Activated CD4-positive, alpha-beta T cell treated with anti-CD3 and anti-CD28 coated beads for 48 hours (primary cell): ENCODE results near the gene PDE6H.

ENCODE experiments used
- DNase-seq: peaks from one replicate; pipeline ENCODE4 v3.0.0-alpha.2; 2020

Gene PDE6H

DNA sequence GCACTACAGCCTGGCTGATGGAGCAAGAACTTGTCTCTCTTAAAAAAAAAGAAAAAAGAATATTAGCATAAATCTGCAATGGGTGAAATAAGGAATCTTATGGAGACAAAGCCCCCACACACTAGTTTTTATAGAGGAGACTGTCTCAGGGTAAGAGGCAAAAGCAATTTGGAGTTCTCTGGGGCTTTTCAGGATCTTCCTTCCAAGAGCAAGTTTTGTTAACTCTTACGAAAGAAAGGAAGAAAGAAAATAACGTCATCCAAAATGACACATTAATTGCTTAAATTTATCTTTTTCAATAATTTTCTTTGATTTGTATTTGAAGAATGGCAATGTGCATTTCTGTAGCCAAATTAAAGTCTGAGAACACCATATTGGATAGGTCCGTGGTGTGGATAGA is 3.8 kb downstream of the PDE6H start:
- no peak for DNase-seq

DNA sequence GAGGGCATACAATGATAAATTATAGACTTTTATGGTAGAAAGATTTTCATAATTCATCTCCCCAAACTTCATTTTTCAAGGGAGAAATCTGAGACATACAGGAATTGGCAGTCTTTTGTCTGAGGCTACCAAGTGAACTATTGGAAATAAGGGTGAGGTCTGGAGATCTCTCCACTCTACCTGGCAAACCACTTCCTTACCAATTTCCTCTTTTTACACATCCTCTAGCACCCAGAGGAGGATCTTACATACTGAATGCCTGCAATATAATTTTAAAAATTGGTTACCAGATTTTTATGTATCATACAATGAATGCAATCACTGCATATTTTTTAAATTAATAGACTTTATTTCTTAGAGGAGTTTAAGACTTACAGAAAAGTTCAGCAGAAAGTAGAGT is 6.6 kb downstream of the PDE6H start:
- DNase-seq: no peak

DNA sequence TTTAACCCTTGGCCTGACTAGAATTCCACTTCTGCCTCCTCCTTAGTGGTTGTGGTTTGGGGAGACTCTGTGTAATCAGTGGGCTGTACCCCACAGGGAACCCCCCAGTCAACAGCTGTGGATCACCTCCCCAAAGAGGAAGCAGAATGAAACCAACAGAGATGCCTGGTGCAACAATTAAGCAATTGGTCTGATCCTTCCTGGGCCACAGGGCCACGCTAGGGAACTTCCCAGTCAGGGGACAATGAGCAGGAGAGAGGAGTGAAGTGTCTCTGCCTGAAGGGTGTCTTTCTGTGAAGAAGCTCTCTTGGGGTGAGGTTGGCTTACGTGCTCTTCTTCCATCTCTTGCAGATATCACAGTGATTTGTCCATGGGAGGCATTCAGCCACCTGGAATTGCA is 8.2 kb downstream of the PDE6H start:
- no peak for DNase-seq

DNA sequence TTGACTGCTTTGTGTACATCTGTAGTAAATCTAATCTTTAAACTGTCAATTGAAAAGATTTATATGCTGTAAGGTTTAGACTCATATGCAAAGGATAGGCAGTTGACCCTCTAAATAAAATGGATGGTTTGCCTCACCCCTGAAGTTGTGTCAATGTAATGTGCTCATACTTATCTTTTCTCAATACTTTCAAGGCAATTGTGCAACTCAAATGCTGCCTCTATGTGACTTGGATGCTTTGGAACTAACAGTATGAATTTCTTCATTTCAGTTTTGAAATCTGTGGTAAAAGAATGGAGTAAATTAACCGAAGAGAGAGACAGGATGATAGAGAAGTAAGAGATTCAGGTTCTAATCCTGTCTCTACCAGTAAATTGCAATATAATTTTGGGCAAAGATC is 9.7 kb downstream of the PDE6H start:
- DNase-seq: no peak

DNA sequence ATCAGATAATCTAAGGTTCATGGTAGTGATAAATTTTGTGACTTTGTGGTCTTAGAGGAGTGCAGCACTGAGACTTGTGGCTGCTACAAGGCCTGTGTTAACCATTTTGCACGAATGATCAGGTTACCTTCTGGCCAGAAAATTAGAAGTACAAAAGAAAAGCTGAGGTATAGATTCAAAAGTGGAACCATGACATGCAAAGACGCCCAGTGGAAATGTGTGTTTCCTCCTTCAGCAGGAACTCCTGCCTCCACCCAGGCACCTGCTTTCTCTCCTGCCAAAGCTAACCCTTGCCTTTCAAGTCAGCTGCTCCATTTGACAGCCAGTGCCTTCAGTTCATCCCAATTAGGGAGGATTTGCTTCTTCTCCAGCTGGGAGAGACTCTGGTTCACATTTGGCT is 10.1 kb downstream of the PDE6H start:
- no peak for DNase-seq

DNA sequence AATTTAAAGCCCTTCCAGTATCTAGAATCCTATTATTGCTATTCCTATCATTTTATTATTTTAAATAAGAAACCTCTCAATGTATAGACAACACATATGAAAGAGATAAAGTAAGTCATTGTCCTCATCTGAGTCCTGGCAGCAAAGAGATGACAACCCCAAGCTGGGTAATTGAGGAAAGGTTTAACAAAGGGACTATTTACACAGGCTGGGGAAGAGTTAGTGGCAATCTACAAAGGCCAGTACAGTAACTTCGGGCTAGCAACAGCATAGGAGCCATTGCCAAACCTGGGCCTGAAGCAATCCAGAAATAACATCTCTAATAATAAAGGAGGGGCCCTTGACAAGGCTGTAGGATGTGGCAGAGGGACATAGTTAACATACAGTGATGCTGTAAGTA is 11.2 kb downstream of the PDE6H start:
- no peak for DNase-seq

DNA sequence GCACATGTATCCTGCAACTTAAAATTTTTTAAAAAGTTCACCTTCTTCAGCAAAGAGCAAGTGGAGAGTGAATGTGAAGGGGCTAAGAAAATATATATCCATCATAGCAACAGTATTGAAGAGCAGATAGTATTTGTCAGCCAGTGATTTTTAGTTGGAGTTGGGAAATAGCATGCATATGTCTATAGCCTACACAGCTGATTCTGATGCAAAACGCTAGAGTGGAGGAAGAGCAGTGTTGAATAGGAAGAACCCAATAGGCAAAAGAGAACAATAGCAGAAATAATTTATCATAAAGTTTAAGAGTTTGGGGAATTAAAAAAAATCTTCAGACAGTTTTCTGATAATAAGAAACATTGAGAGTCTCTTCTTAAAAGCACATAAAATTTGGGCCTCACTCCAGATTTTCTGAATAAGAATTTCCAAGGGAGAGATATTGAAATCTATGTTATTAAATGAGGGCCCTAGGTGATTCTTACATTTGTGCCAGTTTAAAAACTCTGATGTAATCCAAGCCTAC is 12.0 kb downstream of the PDE6H start:
- no peak for DNase-seq

DNA sequence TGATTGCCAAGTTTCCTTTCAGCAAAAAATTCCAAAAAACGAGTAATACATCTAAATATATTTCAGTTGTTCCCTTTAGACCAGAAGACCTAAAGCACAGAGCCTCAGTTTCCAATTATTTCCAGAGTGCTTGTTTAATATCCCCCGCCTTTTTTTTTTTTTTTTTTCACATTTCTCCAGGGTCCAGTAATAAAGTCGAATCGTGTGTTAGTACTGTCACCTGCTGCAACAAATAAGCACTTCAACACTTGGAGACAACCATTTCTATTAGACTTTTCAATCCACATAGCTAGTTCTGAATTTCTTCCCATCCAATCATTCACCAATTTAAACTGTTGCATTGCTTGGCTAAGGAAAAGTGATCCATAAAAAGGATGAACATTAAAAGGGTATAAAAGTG is 13.6 kb downstream of the PDE6H start:
- no peak for DNase-seq

DNA sequence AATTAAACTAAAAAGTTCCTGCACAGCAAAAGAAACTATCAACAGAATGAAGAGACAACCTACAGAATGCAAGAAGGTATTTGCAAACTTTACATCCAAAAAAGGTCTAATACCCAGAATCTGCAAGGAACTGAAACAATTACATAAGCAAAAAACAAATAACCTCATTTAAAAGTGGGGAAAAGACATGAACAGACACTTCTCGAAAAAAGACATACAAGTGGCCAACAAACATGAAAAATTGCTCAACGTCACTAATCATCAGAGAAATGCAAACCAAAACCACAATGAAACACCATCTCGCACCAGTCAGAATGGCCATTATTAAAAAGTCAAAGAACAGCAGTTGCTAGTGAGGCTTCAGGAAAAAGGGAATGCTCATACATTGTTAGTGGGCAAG is 15.2 kb downstream of the PDE6H start:
- no peak for DNase-seq

DNA sequence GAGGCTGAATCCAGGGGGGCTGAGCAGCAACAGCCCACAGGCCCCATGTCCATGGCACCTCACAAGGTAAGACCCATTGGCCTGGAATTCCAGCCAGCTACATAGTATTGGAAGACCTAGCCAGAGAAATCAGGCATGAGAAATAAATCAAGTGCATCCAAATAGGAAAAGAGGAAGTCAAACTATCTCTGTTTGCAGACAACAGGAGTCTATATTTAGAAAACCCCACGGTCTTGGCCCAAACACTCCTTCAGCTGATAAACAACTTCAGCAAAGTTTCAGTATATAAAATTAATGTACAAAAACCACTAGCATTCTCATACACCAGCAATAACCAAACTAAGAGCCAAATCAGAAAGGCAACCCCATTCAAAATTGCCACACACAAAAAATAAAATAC is 16.9 kb downstream of the PDE6H start:
- no peak for DNase-seq

DNA sequence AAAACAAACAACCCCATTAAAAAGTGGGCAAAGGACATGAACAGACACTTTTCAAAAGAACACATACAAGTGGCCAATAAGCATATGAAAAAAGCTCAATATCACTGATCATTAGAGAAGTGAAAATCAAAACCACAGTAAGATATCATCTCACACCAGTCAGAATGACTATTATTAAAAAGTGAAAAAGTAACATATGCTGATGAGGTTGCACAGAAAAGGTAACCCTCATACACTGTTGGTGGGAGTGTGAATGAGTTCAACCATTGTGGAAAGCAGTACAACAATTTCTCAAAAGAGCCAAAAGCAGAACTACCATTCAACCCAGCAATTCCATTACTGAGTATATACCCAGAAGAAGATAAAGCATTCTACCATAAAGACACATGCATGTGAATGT is 18.2 kb downstream of the PDE6H start:
- DNase-seq: no peak

DNA sequence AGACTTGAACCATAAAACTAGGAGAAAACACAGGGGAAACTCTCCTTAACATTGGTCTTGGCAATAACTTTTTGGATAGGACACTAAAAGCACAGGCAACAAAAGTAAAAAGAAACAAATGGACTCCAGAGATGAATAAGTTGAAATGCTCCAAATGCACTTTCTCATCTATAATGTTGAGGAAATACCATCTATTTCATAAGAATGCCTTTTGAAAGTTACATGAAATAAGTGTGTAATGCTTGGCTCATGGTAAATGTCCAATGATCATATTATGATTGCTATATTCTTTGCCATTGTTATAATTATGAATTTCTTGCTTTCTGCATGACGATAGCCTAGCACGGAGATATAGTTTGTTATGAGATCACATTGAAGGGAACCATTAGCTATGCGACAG is 19.8 kb downstream of the PDE6H start:
- DNase-seq: no peak

DNA sequence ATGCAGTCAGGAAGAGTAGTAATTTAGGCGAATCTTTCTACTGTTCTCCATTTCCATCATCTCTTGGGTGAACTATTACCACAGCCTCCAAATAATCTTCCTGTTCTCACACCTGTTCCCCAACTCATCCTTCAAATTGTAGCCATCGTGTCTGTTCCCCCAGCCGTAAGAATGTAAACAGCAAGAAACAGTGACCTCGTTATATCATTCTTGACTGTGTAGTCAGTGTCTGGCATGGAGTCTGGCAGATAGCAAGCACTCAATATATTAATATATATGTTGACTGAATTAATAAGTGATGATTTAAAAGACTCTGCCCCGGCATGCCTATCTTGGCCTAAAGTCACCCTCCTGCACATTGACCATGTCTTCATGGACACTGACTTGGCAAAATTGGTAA is 20.3 kb downstream of the PDE6H start:
- no peak for DNase-seq

DNA sequence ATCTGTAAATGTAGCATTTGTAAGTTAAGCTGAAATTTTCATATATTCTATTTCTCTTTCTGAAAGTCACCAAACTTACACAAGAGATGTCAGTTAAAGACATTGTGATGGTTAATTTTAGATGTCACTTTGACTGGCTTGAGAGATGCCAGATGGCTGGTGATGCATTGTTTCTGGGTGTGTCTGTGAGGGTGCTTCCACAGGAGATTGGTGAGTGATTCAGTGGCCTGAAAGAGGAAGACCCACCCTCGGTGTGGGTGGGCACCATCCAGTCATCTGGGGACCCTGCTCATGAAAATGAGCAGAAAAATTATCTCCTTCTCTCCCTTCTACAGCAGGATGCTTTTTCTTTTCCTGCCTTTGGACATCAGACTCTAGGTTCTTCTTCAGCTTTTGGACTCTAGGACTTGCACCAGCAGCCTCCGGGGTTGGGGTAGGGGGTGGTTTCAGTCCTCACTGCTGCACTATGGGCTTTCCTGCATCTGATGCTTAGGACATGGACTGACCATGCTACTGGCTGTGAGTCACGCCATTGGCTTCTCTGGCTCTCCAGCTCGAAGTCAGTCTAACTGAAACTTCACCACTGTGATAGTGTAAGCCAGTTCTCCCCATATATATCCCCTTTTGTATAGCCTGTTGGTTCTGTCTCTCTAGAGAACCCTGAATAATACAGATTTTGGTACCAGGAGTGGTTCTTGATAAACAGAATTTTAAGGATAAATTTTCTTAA is 20.9 kb downstream of the PDE6H start:
- DNase-seq: peak; percentile 37

DNA sequence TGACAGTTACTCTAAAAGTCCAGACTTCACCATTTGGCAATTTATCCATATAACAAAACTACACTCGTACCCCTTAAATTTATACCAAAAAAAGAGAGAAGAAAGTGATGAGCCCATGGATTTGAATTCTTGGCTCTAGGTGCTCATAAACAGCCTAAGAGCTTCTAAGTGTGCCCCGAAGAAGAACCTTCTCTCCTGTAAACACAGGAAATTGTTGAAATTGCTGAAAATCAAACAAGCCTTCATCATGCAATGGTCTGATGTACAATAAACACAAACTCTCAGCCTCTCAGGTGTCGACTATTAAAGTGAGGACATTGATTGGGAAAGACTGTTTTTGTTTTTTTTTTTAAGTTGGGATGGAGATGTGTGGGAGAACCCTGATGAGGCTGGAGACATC is 21.8 kb downstream of the PDE6H start:
- no peak for DNase-seq

DNA sequence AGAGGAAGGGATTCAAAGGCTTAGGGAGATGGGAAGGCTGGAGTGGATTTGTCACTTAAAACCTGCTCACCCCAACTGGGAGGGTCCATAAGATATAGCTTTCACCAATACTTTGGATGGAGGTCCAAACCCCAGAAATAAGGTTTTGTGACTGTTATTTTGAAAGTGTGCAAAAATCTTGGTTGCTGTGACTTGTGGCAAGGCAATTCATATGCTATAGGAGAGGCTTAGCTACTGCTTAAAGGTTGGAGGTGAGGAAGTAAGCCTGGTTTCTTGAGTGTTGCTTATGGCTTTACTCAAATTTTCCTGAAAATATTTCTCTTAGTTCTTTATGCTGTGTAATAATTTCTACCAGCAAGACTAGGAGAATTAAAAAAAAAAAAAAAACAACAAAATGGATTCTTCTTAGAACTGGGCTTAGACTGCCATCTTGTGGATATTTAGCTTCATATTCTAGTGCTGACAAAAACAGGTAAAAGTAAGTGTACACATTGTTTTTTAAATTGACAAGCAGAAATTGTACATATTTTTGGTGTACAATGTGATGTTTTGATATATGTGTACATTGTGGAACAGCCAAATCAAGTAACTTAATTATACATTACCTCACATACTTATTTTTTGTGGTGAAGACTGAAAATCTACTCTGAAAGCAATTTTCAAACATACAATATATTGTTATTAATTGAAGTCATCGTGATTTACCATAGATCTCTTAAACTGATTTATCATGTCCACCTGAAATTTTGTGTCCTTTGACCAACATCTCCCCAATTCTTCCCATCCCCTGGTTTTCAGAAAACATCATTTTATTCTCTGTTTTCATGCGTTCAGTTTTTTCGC is 23.0 kb downstream of the PDE6H start:
- no peak for DNase-seq

DNA sequence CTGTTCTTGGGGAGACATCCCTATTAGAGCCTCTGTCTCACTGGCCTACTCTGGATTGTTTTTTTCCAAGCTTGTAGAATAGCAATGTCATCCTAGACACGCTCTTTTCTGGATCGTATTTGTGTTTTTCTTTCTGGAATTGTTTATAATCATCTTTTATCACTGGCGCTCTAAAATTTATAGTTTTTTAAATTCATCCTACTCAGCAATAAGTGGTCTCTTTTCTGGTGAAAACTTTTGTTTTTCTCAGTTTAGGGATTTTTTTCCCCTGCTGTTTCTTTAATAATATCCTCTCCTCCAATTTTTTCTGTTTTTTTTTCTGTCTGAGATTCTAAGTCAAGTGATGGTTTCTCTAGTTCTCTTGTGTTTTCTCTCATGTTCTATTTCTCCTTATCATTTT is 25.2 kb downstream of the PDE6H start:
- no peak for DNase-seq

DNA sequence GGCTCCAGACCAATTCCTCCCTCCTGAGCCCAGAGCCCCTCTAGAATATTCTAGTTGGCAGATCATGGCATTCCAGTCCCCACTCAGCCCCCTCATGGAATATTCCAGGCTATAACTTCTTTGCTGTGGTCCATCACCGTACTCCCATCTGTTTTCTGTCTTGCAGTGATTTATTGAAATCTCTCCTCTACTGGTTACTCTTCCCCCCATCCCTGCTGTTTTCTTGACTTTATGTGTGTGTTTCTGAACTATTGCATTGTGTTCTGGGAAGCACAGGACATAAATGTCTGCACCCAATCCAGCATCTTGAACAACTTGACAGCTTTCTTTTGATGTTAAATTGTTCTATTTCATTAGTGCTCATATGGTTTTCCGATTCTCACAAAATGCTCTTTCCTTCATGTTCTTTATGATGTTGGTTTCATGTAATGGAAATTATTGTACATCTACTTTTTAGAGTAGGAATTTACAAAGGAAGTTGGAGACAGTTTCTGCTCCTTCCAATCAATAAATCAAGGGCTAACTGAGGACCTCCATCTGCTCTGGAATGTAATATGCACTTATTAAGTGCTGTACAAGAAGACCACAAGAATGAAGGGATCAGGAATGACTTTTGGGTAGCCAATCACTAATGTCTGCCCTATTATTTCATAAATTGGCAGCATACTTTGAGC is 26.3 kb downstream of the PDE6H start:
- no peak for DNase-seq

DNA sequence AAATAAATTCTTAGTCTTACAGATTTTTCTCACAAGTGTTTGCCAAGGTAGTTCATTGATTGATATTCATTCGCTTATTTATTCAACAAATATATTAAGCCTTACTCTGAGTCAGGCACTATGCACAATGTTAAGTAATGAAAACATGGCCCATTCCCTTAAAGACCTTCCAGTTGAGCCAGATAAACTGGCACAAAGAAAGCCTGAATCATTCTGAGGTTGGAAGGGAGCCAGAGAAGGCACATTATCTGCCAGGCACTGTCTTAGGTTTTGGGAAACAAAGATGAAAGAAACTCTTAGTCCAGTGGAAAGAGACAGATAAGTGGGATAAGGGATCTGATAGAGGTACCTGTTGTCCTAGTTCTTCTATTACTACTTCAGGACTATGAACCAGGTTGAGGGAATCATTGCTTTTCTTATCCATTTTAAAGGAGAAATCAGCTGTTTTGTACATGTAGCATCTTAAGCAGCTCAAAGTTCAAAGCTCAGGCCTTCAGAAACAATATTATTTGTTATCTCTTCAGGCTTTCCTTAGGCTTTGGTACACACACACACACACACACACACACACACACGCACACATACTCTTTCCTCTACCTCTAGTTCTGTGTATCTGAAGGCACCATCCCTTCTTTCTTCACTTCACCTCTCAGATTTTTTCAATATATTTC is 27.0 kb downstream of the PDE6H start:
- no peak for DNase-seq

DNA sequence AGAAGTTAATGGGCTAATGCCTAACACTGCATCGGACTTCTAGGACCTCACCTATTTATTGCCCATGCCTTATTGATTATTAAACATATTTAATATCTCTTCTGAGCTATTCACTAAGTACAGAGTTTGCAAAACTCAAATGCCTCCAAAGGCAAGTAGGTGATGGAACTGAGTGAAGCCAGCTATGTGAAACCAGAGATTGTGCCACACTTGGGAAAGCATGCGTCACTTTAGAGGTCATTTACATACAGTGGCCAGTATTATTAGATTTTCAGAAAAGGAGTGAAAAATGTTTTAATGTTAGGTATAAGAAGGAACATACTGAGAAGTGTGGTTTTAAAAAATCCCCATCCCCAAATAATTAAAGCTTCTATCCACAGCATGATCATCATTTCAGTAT is 27.7 kb downstream of the PDE6H start:
- no peak for DNase-seq

DNA sequence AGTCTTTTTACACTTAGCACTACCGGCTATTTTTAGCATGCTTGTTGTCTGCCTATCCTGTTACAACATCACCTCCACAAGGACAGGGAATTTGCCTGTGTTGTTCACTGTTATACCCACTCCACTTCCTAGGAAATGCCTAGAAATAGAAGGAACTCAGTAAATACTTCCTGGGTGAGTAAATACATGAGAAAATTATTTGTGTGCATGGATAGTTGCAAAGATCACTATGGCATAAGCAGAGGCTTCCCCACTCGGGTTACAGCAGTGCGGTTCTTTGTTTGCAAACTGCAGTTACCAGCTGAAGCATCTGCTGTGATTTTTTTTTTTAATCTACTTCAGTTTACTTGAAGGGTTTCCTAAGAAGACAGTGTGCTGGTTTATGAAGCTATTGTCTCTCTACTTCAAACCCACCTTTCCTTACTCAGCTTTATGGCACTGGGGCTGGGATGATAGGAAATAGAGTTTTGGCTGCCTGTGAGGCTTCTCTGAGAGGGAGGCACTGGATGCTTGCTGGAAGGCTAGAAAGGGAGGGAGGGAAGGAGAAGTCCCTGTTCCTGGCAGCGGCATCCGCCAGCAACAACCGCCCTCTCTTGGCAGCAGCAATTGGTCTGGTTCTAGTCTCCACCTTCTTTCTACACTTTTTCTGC is 29.0 kb downstream of the PDE6H start:
- no peak for DNase-seq

DNA sequence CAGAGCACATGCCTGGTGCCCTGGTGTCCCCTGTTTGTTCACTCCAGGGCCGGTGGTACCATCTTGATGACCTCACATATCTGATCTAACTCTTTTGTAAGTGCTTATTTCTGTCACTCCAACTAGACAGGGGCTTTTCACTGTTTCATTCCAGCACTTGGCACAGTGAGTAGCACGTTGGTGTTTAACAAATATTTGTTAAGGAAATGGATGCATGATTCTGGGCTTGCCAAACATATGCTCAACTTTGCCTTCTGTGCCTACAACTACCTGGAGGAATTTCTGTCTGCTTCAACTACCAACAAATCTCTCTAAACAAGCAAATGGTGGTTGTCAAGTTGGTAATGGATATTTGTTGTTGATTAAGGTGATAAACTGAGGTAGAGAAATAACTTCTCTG is 31.6 kb downstream of the PDE6H start:
- no peak for DNase-seq

DNA sequence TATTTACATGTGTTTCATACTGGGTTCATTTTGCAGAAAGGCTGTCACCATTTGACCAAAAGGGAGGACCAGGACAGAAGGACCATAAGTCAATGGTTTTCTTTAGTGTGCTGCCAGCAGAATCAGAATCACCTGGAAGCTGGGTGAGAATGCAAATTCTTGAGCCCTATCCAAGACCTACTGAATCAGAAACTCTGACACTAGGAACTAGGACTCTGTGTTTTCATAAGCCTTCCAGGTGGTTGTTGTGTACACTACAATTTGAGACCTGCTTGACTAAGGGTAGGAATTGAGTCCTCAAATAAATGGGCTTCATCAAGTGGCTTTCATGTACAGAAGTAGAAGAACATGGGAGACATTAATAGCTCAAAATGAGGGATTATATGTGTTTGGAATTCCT is 32.2 kb downstream of the PDE6H start:
- no peak for DNase-seq
